Measurements from ENCODE around the gene PRAMEF7.
"Not testable (repeated sequence)": the region's sequence is repeated elsewhere in the genome, so short reads cannot be mapped to it uniquely, and the experiment has no call there.

The PRAMEF7 gene

GRCh38 chr1:12916310-12916709, at the start of gene PRAMEF7:
TSS of gene PRAMEF7 (plus strand) at chr1:12916610. CDS start at chr1:12917693, 1,083 bp downstream.
- FAIRE-seq = not testable (repeated sequence)

GRCh38 chr1:12878453-12878852, 38.0 kb upstream of the PRAMEF7 start:
- not testable (repeated sequence) for FAIRE-seq; DNase-seq (ENCODE audit: low spot score)

More at GRCh38 chr1:12916310-12916709, at the start of gene PRAMEF7:
- DNase-seq (ENCODE audit: low spot score) = not testable (repeated sequence)

GRCh38 chr1:12886101-12886500, 30.3 kb upstream of the PRAMEF7 start, which contains the start of gene PRAMEF4:
TSS of gene PRAMEF4 (minus strand) at chr1:12886201. CDS start at chr1:12883394, 2,807 bp downstream.
- FAIRE-seq; DNase-seq (ENCODE audit: low spot score): not testable (repeated sequence)

- not testable (repeated sequence) for DNase-seq (ENCODE audit: low spot score); FAIRE-seq
Observed at GRCh38 chr1:12898170-12898569, 18.2 kb upstream of the PRAMEF7 start, which contains the start of gene PRAMEF10. TSS of gene PRAMEF10 (minus strand) at chr1:12898270. CDS start at chr1:12895847, 2,423 bp downstream.

GRCh38 chr1:12899186-12899585, 17.2 kb upstream of the PRAMEF7 start:
- DNase-seq (ENCODE audit: low spot score); FAIRE-seq: not testable (repeated sequence)

- FAIRE-seq; DNase-seq (ENCODE audit: low spot score): not testable (repeated sequence)
Observed at GRCh38 chr1:12903793-12904572, 12.4 kb upstream of the PRAMEF7 start.

GRCh38 chr1:12921749-12922148, 5.3 kb downstream of the PRAMEF7 start:
- DNase-seq (ENCODE audit: low spot score) = not testable (repeated sequence)
- FAIRE-seq = peak; percentile 70

- FAIRE-seq; DNase-seq (ENCODE audit: low spot score): not testable (repeated sequence)
Observed at GRCh38 chr1:12924368-12924767, 8.0 kb downstream of the PRAMEF7 start.

GRCh38 chr1:12947480-12947879, 31.1 kb downstream of the PRAMEF7 start, which contains the start of gene PRAMEF6:
TSS of gene PRAMEF6 (minus strand) at chr1:12947580. CDS start at chr1:12942518, 5,062 bp downstream.
- not testable (repeated sequence) for DNase-seq (ENCODE audit: low spot score); FAIRE-seq
